ENCODE results near the gene GNB1. TPM values are rescaled to one million over a fixed set of nuclear protein-coding genes. Genes with fewer than 3 reads are reported as not detected.

GNB1 gene
- total and polyA plus RNA-seq, 9 of the 15 experiments (the other 6 are each of a cell fraction or from before 2014, with no cell fraction given) = 34.3 to 388 (median 114) TPM

DNA sequence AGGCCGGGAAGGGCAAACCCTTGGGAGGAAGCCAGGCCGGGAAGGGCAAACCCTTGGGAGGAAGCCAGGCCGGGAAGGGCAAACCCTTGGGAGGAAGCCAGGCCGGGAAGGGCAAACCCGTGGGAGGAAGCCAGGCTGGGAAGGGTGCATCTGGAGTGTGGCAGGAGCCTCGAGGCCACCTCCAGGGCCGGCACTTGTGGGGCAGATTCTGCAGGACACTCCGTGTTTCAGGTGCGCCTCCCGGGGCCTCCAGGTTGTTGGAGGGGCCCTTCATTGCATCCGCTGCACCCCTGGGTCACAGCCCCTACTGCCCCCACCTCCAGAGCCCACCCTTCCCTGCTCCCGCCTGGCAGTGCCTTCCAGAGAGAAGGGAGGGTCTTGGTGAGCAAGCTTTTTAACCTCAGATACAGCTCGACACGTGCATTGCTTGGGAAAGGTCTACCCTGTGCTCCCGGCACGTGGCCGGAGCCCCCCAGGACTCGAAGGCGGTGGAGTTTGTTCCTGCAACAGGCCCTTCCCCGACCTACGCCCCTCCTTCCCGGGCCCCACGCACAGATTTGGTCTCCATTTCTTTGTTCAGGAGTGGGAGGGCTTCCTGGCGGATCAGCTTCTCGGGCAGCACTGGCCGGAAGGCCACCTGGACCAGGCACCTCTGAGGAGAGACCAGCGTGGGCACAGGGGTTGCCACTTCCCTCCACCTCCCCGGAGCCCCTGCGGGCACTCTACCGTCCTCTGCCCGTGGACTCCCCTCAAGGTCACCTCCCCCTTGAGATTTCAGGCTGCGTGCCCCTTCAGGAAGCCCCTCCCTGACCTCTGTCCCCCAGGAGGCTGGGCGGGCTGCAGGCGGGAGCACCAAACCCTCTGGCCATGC lies 37.6 kb upstream of the GNB1 start:
- H3K4me3 ChIP-seq = no peak overlapping the region
- H3K36me3 ChIP-seq (ENCODE audit: control insufficient read depth, insufficient read depth, low read length) = no peaks in the 10 kb centered on the region
- no peak overlapping the region for H2AFZ ChIP-seq (ENCODE audit: low read depth, low read length)
- TF ChIP-seq, protein P1, sequence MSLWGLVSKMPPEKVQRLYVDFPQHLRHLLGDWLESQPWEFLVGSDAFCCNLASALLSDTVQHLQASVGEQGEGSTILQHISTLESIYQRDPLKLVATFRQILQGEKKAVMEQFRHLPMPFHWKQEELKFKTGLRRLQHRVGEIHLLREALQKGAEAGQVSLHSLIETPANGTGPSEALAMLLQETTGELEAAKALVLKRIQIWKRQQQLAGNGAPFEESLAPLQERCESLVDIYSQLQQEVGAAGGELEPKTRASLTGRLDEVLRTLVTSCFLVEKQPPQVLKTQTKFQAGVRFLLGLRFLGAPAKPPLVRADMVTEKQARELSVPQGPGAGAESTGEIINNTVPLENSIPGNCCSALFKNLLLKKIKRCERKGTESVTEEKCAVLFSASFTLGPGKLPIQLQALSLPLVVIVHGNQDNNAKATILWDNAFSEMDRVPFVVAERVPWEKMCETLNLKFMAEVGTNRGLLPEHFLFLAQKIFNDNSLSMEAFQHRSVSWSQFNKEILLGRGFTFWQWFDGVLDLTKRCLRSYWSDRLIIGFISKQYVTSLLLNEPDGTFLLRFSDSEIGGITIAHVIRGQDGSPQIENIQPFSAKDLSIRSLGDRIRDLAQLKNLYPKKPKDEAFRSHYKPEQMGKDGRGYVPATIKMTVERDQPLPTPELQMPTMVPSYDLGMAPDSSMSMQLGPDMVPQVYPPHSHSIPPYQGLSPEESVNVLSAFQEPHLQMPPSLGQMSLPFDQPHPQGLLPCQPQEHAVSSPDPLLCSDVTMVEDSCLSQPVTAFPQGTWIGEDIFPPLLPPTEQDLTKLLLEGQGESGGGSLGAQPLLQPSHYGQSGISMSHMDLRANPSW (CRISPR knock-in tag; IDR thresholded peaks at IDR 0.05) = no peak
- TF ChIP-seq JUND (IDR thresholded peaks at IDR 0.05; ENCODE audit: borderline replicate concordance, low read depth, low read length) = no peak
- no peak for TF ChIP-seq JUND (tag; IDR thresholded peaks at IDR 0.05; ENCODE audit: borderline replicate concordance, low read depth, low read length)
- TF ChIP-seq PHF8 (IDR thresholded peaks at IDR 0.05; ENCODE audit: borderline replicate concordance, low read length) = no peak
- TF ChIP-seq ZNF717 (CRISPR knock-in tag; IDR thresholded peaks at IDR 0.05) = no peak
- no peak for TF ChIP-seq SNIP1 (IDR thresholded peaks at IDR 0.05; ENCODE audit: low read depth)
- TF ChIP-seq NCOA6 (IDR thresholded peaks at IDR 0.05) = no peak
- TF ChIP-seq ZNF124 (CRISPR knock-in tag; IDR thresholded peaks at IDR 0.05) = no peak
- no peak for TF ChIP-seq NCOA4 (IDR thresholded peaks at IDR 0.05; ENCODE audit: partially characterized antibody)
- ATAC-seq (no peak), DNase-seq (ENCODE audit: extremely low read depth in 1 of 4, low spot score in 3 of 4) (no peak), FAIRE-seq (no peak)
- H4K20me1 ChIP-seq (replicated peaks; ENCODE audit: control insufficient read depth, insufficient read depth, low read length) = peaks cover 8% of the 10 kb centered on the region; the same call in 1 of the 2 replicates
- H3K9me1 ChIP-seq (ENCODE audit: control insufficient read depth, insufficient read depth, low read length) = no peaks in the 10 kb centered on the region
- no peak overlapping the region for H3K27ac ChIP-seq (ENCODE audit: extremely low read depth, low read depth, low read length)
- H3K9ac ChIP-seq (ENCODE audit: insufficient read depth in 1 of 2, low read depth in 2 of 2, low read length in 2 of 2) = no peak overlapping the region
- H3K27me3 ChIP-seq (ENCODE audit: control insufficient read depth in 2 of 2, insufficient read depth in 2 of 2, low read length in 2 of 2) = peaks cover 23 to 71% of the 10 kb centered on the region in 2 experiments; a peak in 3 of 5 replicates
- POLR2A ChIA-PET = interaction anchor here (1.0 kb wide), 1 partner anchor 8 kb away, joined by 3 read pairs; no protein-coding TSS in a partner anchor
- 31% methylated on average over 32 of the region's 34 CpGs for whole genome bisulfite sequencing (ENCODE audit: insufficient coverage, low coverage, missing lambda C conversion rate)
- intact Hi-C loops (cut with micrococcal nuclease) (no loop called here), in situ Hi-C loops (cut with MboI) (no loop called here)
- no peaks in the 10 kb centered on the region for H3K79me2 ChIP-seq (ENCODE audit: control insufficient read depth, insufficient read depth, low read length)
- CTCF ChIA-PET (ENCODE audit: low intra/inter-chr PET ratio) = no interaction called here
- peaks cover 0 to 57% of the 10 kb centered on the region in 2 experiments; a peak in 2 of 5 replicates for H3K4me1 ChIP-seq (replicated peaks in 1 of 2; ENCODE audit: control insufficient read depth in 2 of 2, insufficient read depth in 2 of 2, low read length in 2 of 2)
- H3K9me3 ChIP-seq (replicated peaks; ENCODE audit: control insufficient read depth, insufficient read depth, low read depth, low read length) = no peaks in the 10 kb centered on the region
- no TSS peak for BruUV-seq (replicated peaks)
- no peak overlapping the region for H3K4me2 ChIP-seq (ENCODE audit: insufficient read depth, low read length)
